A673 (cell line): Measurements from ENCODE around the gene TMEM43.

Experiments used
- CTCF ChIP-seq: fragments of 300-800, 200-600 bp; sonication (generic); conservative IDR thresholded peaks from 2 replicates; pipeline ENCODE4 v1.5.1; 2017; ENCODE audit warnings: low read depth, mild to moderate bottlenecking, antibody characterized with exemption, low read length, moderate library complexity, mixed read lengths
- EZH2 ChIP-seq: fragments of 200-600 bp; sonication (generic); IDR thresholded peaks from 2 replicates; pipeline ENCODE4 v1.6.1; 2017; ENCODE audit warnings: borderline replicate concordance, low read depth, mild to moderate bottlenecking, mixed read lengths, antibody characterized with exemption, low read length; ENCODE audit not compliant: poor library complexity, severe bottlenecking

- TF ChIP-seq CTCF, result no peak
- TF ChIP-seq EZH2, result no peak
These were observed 22.2 kb downstream of the TMEM43 start for GRCh38 chr3:14147066-14147435.
